Muscle of back (tissue), 11 donors: ENCODE results near the gene INS. TPM values are rescaled to one million over a fixed set of nuclear protein-coding genes. Genes with fewer than 3 reads are reported as not detected.

Experiments used
- DNase-seq, 3 donors: peaks; one replicate each; pipeline versions ENCODE4 v3.0.0 to v3.0.0-alpha.2; 2013
- polyA plus RNA-seq, 10 donors: library from polyadenylated mRNA; unstranded; fragments of 120-200 nt; gene quantifications; one replicate each; pipeline ENCODE4 v1.2.1, GENCODE V29; 2013; ENCODE audit not compliant: insufficient read length in 10 of 10

Gene INS
- polyA plus RNA-seq, 10 donors = not detected

GRCh38 chr11:2166091-2166851 lies 5.3 kb upstream of the INS start:
- peak in 1 of 3 donors; percentile 74 for DNase-seq

- DNase-seq = no peak
Observed at GRCh38 chr11:2165571-2165970, 4.6 kb upstream of the INS start.

- no peak for DNase-seq
Observed at GRCh38 chr11:2164861-2165555, 4.0 kb upstream of the INS start.

GRCh38 chr11:2164081-2164480 lies 3.1 kb upstream of the INS start:
- DNase-seq = no peak

- DNase-seq = no peak
Observed at GRCh38 chr11:2163428-2163978, 2.5 kb upstream of the INS start.

GRCh38 chr11:2159536-2160413 lies 1.2 kb downstream of the INS start:
- no peak for DNase-seq

GRCh38 chr11:2158966-2159365 lies 2.0 kb downstream of the INS start:
- no peak for DNase-seq

GRCh38 chr11:2158296-2158737 lies 2.7 kb downstream of the INS start:
- no peak for DNase-seq

GRCh38 chr11:2157294-2158040 lies 3.5 kb downstream of the INS start:
- DNase-seq = no peak

GRCh38 chr11:2156416-2157182 lies 4.4 kb downstream of the INS start:
- peak in 2 of 3 donors; percentile 68 to 74 for DNase-seq

- no peak for DNase-seq
Observed at GRCh38 chr11:2155511-2155910, 5.5 kb downstream of the INS start.

- DNase-seq = no peak
Observed at GRCh38 chr11:2154889-2155288, 6.1 kb downstream of the INS start.

GRCh38 chr11:2154195-2154585 lies 6.8 kb downstream of the INS start:
- DNase-seq = no peak

- no peak for DNase-seq
Observed at GRCh38 chr11:2153581-2154194, 7.3 kb downstream of the INS start.

- peak; percentile 73 to 91 (median 84) for DNase-seq
Observed at GRCh38 chr11:2151500-2152257, 9.3 kb downstream of the INS start.

- DNase-seq = peak; percentile 70 to 89 (median 74)
Observed at GRCh38 chr11:2149864-2150847, 10.9 kb downstream of the INS start.

GRCh38 chr11:2149460-2149859 lies 11.5 kb downstream of the INS start:
- no peak for DNase-seq

GRCh38 chr11:2148595-2148994 lies 12.4 kb downstream of the INS start:
- DNase-seq = peak in 1 of 3 donors; percentile 82
